HG03097 (cell line): Measurements from ENCODE around the gene KLHL40.

Experiments
- ATAC-seq: cut with Tn5 transposase; IDR thresholded peaks from one replicate; pipeline ENCODE4 v1.9.1; 2021; ENCODE audit not compliant: unreplicated experiment, low FRiP score

The KLHL40 gene

DNA sequence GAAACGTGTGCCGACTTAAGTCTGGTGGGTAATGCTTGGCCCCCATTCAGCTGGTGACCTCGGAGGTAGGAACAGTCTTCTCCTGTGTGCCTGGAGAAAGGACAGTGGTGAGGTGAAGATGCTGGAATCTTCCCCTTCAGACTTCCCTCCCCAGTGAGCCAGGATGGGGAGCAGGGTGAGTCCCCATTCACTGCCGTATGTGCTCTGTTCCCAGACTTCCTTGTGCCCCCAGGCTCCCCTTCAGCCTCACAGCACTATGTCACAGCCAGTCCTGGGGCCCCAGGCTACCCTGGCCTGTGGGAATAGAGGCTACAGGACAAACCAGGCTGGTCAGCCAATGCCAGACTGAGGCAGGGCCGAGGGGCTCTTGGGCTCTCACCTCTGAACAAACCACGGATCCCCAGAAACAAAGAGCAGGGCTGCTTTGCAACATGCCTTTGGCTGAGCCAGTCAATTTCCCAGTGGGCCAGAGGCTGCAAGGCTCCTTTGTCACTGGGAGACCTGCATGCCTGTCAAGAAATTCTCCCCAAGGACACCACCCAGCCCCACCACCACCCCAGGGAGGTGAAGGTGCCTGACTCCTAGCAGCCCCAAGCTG is 49.0 kb downstream of the KLHL40 start:
- no peak for ATAC-seq

DNA sequence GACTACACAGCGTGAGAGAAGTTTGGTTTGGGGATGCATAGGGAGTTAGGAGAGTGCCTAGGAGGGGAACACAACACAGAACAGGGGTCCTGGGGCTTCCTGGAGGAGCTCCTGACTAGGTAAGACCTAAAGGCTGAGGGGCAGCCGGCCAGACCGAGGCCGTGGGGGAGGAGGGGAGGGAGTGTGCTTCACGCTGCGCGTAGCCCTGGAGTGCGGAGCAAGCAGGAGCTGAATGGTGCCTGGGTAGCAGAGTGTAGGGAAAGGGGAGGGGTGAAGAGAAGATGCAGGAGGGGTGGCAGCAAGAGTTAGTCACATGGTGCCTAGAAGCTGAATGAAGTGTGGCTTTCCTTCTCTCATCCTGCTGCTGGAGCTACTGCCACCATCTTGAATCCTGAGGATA is 49.7 kb downstream of the KLHL40 start:
- ATAC-seq = no peak

DNA sequence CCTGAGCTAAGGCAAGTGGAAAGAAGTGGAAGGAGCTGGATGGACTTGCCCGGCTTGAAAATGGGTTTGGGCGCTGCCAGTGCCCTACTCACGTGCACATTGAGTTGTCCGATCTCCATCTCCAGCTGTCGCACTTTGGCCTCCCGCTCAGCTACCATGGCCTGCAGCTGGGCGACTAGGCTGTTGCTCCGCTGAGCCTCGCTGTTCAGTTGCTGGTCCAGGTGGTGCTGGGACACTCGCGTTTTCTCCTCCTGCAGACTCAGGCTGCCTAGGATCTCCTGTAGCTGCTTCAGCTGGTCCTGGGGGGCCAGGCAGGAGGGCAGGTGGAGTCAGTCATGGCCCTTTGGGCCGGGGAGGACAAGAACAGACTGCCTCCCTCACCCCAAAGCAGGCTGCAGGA is 50.3 kb downstream of the KLHL40 start:
- ATAC-seq = no peak

DNA sequence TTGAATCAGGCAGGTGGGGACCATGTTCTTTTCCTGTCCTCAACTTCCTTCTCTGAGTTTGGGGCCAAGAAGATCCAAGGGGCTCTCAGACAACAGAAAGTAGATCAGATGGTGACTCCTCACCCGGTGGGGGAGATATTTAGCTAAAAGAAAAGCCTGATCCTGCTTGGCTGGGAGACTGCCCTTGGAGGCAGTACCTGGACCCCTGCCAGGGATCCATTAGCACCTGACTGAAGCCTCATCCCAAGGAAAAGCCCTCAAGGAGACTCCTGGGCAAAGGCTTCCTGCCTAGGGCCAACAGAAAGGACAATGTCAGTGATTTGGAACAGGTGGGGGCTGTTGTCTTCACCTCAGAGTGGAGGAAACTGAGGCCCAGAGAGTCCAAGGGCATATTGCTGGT is 50.7 kb downstream of the KLHL40 start:
- ATAC-seq = no peak

- ATAC-seq = no peak
These were observed 51.2 kb downstream of the KLHL40 start for GRCh38 chr3:42736531-42736930.

- no peak for ATAC-seq
These were observed 54.2 kb downstream of the KLHL40 start for GRCh38 chr3:42739401-42740158.

- no peak for ATAC-seq
These were observed 56.5 kb downstream of the KLHL40 start for GRCh38 chr3:42741796-42742195.
